Heart right ventricle (tissue), 16 donors: Measurements from ENCODE around the gene TMEM44. TPM values are rescaled to one million over a fixed set of nuclear protein-coding genes. Genes with fewer than 3 reads are reported as not detected.

Experiments used
- ATAC-seq, 8 donors: fragments of 200-7000 bp; cut with Tn5 transposase; one replicate each; pipeline ENCODE4 v1.9.1; 2020; ENCODE audit warnings: mild to moderate bottlenecking in 8 of 8, moderate library complexity in 8 of 8, moderate number of reproducible peaks in 1 of 8
- DNase-seq, 2 donors: peaks; one replicate each; pipeline ENCODE4 v3.0.0-alpha.2; 2020
- H3K27ac ChIP-seq, 10 donors: fragments of 200-600 bp; sonication (generic) in 2 of 10; one replicate each; pipeline versions ENCODE4 v1.5.0 to v1.8.0; 2020 to 2022; ENCODE audit warnings: mild to moderate bottlenecking in 3 of 10
- H3K27me3 ChIP-seq, 7 donors: fragments of 200-600 bp; one replicate each; pipeline ENCODE4 v1.8.0; 2021 to 2022; ENCODE audit warnings: mild to moderate bottlenecking in 2 of 7
- H3K36me3 ChIP-seq, 9 donors: fragments of 200-600 bp; sonication (generic) in 1 of 9; one replicate each; pipeline versions ENCODE4 v1.5.0 to v1.8.0; 2020 to 2022; ENCODE audit warnings: mild to moderate bottlenecking in 2 of 9
- H3K4me1 ChIP-seq, 9 donors: fragments of 200-600 bp; sonication (generic) in 1 of 9; one replicate each; pipeline versions ENCODE4 v1.5.0 to v1.8.0; 2020 to 2022; ENCODE audit warnings: mild to moderate bottlenecking in 4 of 9
- H3K4me3 ChIP-seq, 10 donors: fragments of 200-600 bp; sonication (generic) in 2 of 10; one replicate each; pipeline versions ENCODE4 v1.5.0 to v1.8.0; 2020 to 2022; ENCODE audit warnings: mild to moderate bottlenecking in 7 of 10, moderate library complexity in 2 of 10
- H3K9me3 ChIP-seq, 11 donors: fragments of 200-600 bp in 10 of 11; sonication (generic) in 2 of 11; one replicate each; pipeline versions ENCODE4 v1.5.0 to v1.8.0; 2013 to 2022; ENCODE audit warnings: mild to moderate bottlenecking in 2 of 11, control low read depth in 1 of 11, moderate library complexity in 1 of 11
- CTCF ChIP-seq, 9 donors: fragments of 200-600 bp; sonication (generic) in 2 of 9; IDR thresholded peaks; one replicate each; pipeline versions ENCODE4 v1.5.0 to v1.8.0; 2021 to 2022; ENCODE audit warnings: antibody characterized with exemption in 9 of 9, mild to moderate bottlenecking in 5 of 9, moderate library complexity in 1 of 9
- WGBS, 2 donors: extraction: QIAGEN DNeasy Blood & Tissue Kit; methylation state at CpG; one replicate each; pipeline ENCODE4 v1.1.7; 2013; ENCODE audit warnings: inconsistent platforms in 1 of 2; 5-methylcytosine and 5-hydroxymethylcytosine counted together
- intact Hi-C, 10 donors: fragments of 100-400 bp; cut with DNase I; formaldehyde crosslinking; loops; one replicate each; pipeline versions ENCODE4 v1.11.1 to v1.14.2; 2022
- polyA plus RNA-seq, 2 donors: library from polyadenylated mRNA; stranded (reverse); fragments of 200-250 nt; gene quantifications; one replicate each; pipeline ENCODE4 v1.2.3, GENCODE V29; 2013
- total RNA-seq, 10 donors: library from RNA; stranded (reverse); fragmentation: NEBNext Ultra II Directional in 3 of 10; extraction: Animal tissue kit (Norgen Biotek cat#: 25700) in 3 of 10; gene quantifications; one replicate each; pipeline versions ENCODE4 v1.2.1 to v1.2.4, GENCODE V29; 2021 to 2023
- donor health status: Arrhythmogenic right ventricular cardiomyopathy.
- donor health status: ischemic (EF 13 %, LVEDD 7.1; RV severe dilation, severe dysfunction).
- donor health status: healthy with polysubstance abuse.
- donor health status: DM: no; HTN: yes; CAD: no.
- donor health status: DM: no; HTN: no; CAD: no.
- donor health status: ischemic (EF 25% LVEDD 6.9; RV normal size, moderate dysfunction).
- donor health status: ischemic (EF 25% LVEDD 5.7; RV mildly dilated, moderate dysfunction).
- donor health status: healthy.
- donor health status: DM: yes; HTN: yes; CAD: no.
- donor health status: Ischemic cardiomyopathy.
- donor health status: ischemic (EF 35%, LVEDD 5.7; RV mildly dilated, moderate dysfunction).
- donor health status: nonischemic (EF 11% LVEDD 7.7; RV severe dilation, severe dysfunction).
- donor health status: DM: yes; HTN: yes; CAD: no.
- donor health status: PGD.
- donor health status: ischemic (EF 29% LVEDD 5.4; RV normal size, mild dysfunction).
- donor health status: nonischemic (EF 23%, LVEDD 6.1; RV moderate dilation, normal function).

Gene TMEM44
- total and polyA plus RNA-seq, 12 donors = 3.1 to 21.9 (median 5.1) TPM

GRCh38 chr3:194673761-194674160, 40.5 kb upstream of the TMEM44 start:
- intact Hi-C loops = loop anchor here in 2 of 10 donors (10.0 kb wide), 2 partner anchors 771 to 841 kb away; partner anchors contain the start of gene ACAP2 (in 1 of the 2)
- Histone ChIP-seq H3K9me3 (no peaks in the 10 kb centered on the region), H3K27me3 (no peaks in the 10 kb centered on the region), H3K4me3 (no peak overlapping the region), H3K27ac (peak overlapping the region in 2 of 10 donors; percentile 93 to 94), H3K4me1 (peaks cover 6 to 33% (median 18%) of the 10 kb centered on the region in 9 donors), H3K36me3 (peaks cover 0 to 15% (median 0%) of the 10 kb centered on the region in 9 donors)
- 73 to 80% methylated on average over 3 of the region's 3 CpGs for WGBS, 2 donors
- ATAC-seq (no peak), DNase-seq (no peak)
- TF ChIP-seq CTCF (IDR thresholded peaks at IDR 0.05) = no peak

GRCh38 chr3:194672876-194673275, 39.7 kb upstream of the TMEM44 start:
- Histone ChIP-seq H3K4me3 (peak overlapping the region in 9 of 10 donors; percentile 54 to 97 (median 80)), H3K4me1 (peaks cover 6 to 33% (median 18%) of the 10 kb centered on the region in 9 donors), H3K27ac (peak overlapping the region; percentile 73 to 95 (median 92)), H3K9me3 (no peaks in the 10 kb centered on the region), H3K36me3 (peaks cover 0 to 23% (median 0%) of the 10 kb centered on the region in 9 donors), H3K27me3 (no peaks in the 10 kb centered on the region)
- WGBS, 2 donors = 33% methylated on average over 5 of the region's 5 CpGs
- intact Hi-C loops = loop anchor here in 2 of 10 donors (10.0 kb wide), 2 partner anchors 772 to 842 kb away; partner anchors contain the start of gene ACAP2 (in 1 of the 2)
- no peak for TF ChIP-seq CTCF (IDR thresholded peaks at IDR 0.05)
- DNase-seq (no peak), ATAC-seq (peak in 7 of 8 donors; percentile 4 to 17 (median 11))

GRCh38 chr3:194671900-194672808, 38.9 kb upstream of the TMEM44 start, which contains the start of gene LSG1:
LSG1 (minus strand) TSS chr3:194672191; CDS start chr3:194672162, 29 bp downstream.
- DNase-seq = peak; percentile 89 to 95
- Histone ChIP-seq H3K36me3 (peaks cover 0 to 26% (median 0%) of the 10 kb centered on the region in 9 donors), H3K4me3 (peak within 1 kb of the TSS; percentile 54 to 97 (median 83)), H3K4me1 (peaks cover 6 to 33% (median 18%) of the 10 kb centered on the region in 9 donors), H3K9me3 (no peaks in the 10 kb centered on the region), H3K27me3 (no peaks in the 10 kb centered on the region), H3K27ac (peak within 1 kb of the TSS; percentile 73 to 95 (median 92))
- intact Hi-C loops = loop anchor here in 2 of 10 donors (10.0 kb wide), 2 partner anchors 773 to 843 kb away; partner anchors contain the start of gene ACAP2 (in 1 of the 2)
- TF ChIP-seq CTCF (IDR thresholded peaks at IDR 0.05) = no peak
- 0 to 1% methylated on average over 57 of the region's 57 CpGs for WGBS, 2 donors
- ATAC-seq = peak; percentile 93 to 97 (median 96)

GRCh38 chr3:194671511-194671899, 38.3 kb upstream of the TMEM44 start:
- DNase-seq (no peak), ATAC-seq (peak in 4 of 8 donors; percentile 1 to 16 (median 2))
- no peaks in the 10 kb centered on the region for H3K27me3 ChIP-seq
- peaks cover 0 to 33% (median 1%) of the 10 kb centered on the region in 9 donors for H3K36me3 ChIP-seq
- H3K4me1 ChIP-seq = peaks cover 6 to 33% (median 18%) of the 10 kb centered on the region in 9 donors
- H3K9me3 ChIP-seq = no peaks in the 10 kb centered on the region
- intact Hi-C loops = loop anchor here in 2 of 10 donors (10.0 kb wide), 2 partner anchors 773 to 843 kb away; partner anchors contain the start of gene ACAP2 (in 1 of the 2)
- peak overlapping the region in 9 of 10 donors; percentile 73 to 95 (median 93) for H3K27ac ChIP-seq
- 0 to 1% methylated on average over 5 of the region's 5 CpGs for WGBS, 2 donors
- peak in 8 of 9 donors; percentile 12 to 58 (median 47) for TF ChIP-seq CTCF (IDR thresholded peaks at IDR 0.05)
- peak overlapping the region; percentile 54 to 97 (median 83) for H3K4me3 ChIP-seq
